CD4-positive, alpha-beta T cell treated with Interleukin-17A for 1 hour (primary cell): ENCODE data around the gene AVEN.

ENCODE experiments used
- DNase-seq: peaks from one replicate; pipeline ENCODE4 v3.0.0-alpha.2; 2020

The AVEN gene

DNA sequence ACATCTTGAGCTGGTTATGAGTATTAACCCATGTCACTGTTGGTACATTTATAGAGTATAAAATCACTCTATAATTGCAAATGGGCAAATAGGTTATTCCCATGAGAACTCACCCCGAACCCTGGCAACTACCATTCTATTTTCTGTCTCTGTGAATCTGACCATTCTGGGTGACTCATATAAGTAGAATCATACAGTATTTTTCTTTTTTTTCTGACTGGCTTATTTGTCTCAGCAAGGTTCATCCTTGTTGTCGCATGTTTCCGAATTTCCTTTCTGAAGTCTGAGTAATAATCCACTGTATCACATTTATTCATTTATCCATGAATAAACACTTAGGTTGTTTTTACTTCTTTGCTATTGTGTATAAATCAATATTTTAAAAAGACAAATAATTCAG lies 130.6 kb downstream of the AVEN start:
- no peak for DNase-seq

DNA sequence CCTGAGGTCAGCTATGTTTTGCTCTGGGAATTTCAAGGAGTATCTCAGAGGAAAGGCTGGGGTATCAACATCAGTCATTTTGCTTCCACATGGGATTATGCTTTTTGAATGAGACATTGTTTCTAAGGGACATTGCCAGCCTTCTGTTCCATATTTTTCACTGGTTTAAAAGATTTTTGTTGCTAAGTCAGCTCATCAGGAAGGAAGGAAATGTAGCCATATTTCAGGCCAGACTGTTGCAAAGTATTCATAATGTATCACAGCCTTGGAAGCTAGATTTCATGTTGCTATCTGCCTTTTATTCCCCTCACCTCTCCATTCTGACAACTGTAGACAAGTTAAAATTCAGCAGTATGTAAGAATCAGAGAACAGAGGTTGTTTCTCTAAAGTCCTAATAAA lies 131.7 kb downstream of the AVEN start:
- no peak for DNase-seq

DNA sequence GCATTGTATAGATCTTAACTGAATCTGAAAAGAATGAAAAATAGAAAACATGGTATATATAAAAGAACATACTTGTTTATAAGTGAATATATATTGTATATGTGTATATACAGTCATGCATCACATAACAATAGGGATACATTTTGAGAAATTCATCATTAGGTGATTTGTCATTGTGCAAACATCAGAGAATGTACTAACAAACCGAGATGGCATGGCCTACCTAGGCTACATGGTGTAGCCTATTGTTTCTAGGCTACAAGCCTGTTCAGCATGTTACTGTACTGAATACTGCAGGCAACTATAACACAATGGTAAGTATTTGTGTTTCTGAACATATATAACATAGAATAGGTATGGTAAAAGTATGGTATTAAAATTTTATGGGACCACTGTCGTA lies 135.3 kb downstream of the AVEN start:
- DNase-seq = no peak

DNA sequence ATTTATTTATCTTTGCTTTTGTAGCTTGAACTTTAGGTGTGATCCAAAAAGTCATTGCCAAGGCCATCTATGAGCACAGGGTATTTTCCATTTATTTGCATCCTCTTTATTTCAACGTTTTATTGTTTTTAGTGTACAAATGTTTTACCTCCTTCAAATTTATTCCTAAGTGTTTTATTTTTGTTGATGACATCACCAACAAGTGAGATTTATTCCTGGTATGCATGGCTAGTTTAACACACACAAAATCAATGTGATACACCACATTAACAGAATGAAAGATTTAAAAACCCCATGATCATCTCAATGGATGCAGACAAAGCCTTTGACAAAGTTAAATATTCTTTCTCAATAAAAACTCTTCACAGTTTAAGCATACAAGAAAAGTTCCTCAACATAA lies 137.0 kb downstream of the AVEN start:
- no peak for DNase-seq

DNA sequence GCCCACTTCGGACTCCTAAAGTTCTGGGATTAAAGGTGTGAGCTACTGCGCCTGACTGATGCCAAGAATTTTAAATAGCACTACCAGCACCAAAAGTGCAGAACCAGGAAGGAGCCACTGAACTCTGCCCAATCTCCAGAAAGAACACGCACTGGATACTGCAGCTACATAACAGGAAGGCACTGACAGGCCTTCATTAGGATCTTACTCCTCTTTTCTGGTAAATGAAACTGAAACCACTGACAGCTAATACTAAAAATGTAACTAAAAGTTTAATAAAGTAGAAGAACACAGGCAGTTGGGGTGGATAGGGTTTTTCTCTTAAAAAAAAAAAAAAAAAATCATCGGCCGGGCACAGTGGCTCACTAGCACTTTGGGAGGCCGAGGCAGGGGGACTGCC lies 144.8 kb downstream of the AVEN start:
- DNase-seq = no peak

DNA sequence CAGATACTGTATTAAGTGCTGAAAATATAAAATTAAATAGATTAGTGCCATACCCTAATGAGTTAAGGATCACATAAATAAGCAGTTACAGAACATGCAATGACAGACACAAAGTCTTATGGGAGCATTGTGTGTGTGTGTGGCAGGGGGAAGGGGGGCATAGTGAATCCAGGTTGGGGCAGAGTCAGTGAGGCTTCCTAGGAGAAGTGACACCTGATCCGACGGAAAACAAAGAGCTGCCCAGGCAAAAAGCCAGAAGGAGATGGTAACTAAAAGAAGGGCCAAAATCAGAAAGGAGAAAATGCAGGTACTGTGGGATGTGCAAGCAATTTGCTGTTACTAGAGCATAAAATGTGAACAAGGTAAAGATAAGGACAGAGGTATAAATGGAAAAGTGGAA lies 150.8 kb downstream of the AVEN start:
- DNase-seq = no peak

DNA sequence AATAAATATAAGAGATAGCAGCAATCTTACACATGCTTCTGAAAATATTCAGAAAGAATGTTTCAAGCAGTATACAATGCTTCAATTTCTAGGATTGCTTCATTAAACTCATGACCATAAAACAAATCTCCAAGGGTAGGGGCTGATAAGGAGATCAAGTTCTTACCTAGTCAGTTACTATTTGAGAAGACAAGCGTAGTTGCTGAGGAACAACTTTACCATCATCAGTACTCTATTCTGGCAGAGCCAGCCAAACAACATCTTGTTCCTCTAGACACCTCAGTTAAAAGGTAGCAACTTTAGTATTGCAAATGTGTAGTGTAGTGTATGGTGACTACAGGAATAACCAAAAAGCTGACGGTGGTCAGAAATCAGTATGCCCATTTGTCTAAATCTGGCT lies 156.1 kb downstream of the AVEN start:
- DNase-seq = no peak

DNA sequence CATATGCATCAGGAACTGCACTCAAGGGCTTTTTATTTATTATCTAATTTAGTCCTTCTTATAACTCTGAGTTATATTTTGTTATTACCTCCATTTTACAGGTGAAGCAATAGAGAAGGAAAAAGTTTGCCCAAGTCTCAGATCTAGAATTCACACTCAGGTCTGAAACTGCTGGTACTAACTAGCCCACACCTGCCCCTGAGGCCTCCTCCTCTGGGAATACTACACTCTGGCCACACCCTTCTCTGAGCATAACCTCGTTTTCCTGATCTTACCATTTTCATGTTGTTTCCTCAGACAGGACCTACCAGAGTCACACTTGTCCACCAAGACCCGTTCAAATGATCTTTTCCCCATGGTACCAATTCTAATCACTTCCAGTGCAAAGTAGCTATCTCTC lies 164.8 kb downstream of the AVEN start:
- no peak for DNase-seq

DNA sequence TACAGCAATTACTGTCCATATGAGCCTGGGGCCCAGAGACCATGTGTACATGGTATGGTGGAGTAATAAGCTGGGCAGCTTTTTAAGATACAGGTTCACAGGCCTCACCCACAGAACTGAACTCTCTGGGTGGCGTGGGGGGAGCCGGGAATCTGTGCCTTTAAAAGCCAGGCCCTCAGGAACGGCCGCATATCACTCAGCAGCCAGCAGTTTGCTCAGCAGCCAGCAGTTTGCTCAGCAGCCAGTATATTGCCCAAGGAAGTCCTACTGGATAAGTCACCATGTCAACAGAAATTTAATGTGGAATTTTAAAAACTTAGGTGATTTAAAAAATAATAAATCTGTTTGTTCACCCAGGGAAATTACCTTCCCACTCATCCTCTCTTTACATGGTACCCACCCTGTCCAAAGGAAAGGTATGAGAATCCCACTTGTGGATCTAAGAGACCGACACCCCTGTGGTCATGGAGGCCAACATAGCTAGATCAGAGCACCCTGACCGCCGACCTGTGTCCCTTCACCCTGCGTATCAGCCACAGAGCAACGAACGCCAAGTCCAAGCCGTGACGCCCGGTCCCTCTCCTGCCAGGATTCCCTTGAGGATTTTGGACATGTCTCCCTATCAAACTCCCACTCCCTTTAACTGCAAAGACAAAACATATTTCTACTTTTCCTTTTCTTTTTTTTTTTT lies 166.4 kb downstream of the AVEN start:
- no peak for DNase-seq

DNA sequence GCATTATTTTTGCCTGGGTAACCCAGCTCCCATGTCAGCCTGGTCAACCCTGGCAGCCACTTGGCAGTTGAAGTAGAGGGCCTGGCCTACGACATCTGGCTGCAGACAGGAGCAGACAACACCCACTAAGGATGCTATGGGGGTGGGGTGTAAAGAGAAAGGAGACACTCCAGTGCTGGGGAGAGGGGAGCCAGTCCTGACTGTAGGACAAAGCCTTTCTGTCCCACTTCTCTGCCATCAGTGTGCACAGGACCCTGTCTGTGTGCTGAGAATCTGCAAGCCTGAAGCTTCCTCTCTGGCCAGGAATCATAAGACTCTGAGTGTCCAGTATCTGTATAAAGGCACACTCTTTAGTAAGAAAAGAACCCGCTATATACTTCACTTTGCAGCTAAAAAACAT lies 167.0 kb downstream of the AVEN start:
- no peak for DNase-seq

DNA sequence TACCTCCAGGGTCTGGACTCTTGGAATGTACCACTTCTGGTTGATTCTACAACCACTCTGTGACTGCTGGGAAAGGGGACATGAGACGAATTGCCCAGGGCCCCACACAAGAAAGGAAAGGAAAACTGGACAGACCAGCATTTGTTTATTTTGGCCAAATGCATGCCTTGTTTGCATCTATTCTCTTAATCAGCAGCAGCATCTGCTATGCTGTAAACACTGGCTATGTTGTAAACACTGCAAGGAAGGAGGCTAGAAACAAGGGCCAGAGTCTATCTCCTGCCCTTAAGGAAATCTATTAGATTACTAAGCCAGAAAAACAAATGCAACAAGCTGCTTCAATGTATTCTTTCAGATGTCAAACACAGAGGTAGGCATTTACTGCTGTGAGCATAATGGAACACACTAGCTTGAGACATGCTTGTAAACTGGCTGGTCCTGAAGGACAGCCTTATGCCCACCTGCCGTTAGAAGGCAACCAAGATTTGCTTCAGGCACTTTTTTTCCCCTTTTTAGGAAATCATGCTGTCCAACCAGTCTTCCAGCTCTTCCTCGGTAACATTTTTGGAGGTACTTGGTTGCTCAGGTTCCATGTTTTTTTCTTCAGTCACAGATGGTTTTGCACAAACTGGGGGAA lies 172.8 kb downstream of the AVEN start:
- no peak for DNase-seq

DNA sequence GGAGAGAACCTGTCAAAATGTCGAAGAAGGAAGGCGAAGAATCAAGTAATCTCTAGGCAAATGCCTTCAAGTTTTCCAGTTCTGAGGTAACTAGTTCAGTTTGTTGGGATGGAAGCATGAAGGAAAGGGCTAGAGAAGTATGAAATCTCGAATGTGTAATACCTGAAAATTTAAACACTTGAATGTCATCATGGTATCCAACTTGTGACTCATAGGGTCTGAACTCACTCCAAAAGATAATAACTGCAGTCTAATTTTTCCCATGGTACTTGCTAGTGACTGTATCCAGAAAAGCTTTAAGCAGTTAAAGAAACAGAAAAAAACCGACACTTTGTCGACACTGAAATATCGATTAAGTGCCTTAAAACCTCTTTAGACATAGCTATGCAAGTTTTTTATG lies 173.6 kb downstream of the AVEN start:
- DNase-seq = no peak

DNA sequence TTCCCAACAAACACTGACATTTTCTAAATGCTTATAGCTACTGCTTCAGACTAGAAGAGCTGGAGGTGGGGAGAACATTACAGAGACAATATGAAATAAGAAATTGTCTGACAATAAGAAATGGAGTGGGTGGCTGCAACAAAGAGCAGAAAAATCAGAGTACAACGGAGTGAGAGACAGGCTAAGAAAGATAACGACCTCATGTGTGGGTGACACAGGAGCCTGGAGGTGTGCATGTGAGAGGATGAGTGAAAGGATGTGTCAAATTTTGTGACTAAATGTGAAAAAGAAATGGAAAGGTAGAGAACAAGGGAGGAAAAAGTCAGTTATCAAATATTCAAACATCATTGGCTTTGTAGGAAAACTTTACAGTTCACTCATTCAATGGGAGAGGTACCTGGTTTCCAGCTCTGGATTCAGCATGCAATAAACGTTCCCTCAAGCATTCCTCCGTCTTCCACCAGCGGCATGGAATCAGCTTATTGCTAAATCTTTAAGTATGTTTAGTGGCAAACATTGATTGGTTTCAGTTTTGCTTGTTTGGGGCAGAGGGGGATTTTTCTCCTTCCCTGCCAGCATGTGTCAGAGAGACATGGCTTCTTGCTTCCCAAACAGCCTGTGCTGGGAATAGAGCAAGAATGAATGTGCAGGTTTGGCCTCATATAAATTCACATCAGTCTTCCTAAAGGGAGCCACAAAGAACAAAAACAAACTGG lies 174.5 kb downstream of the AVEN start:
- no peak for DNase-seq

DNA sequence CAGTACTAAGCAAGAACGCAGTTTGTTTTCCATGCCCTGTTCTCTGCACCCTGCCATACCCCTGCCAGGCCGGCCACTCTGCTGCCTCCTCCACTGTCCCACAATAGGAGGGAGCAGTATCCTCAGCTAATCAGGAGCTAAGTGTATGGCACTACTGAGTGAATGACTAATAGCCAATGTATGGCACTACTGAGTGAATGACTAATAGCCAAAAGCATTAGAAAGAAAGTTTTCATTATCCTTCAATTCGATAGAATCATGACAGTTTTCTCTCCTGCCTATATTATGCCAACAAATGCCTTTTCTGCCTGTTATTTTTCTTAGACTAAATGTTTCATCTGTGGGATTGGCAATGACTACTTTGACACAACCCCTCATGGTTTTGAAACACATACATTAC lies 178.2 kb downstream of the AVEN start:
- no peak for DNase-seq

DNA sequence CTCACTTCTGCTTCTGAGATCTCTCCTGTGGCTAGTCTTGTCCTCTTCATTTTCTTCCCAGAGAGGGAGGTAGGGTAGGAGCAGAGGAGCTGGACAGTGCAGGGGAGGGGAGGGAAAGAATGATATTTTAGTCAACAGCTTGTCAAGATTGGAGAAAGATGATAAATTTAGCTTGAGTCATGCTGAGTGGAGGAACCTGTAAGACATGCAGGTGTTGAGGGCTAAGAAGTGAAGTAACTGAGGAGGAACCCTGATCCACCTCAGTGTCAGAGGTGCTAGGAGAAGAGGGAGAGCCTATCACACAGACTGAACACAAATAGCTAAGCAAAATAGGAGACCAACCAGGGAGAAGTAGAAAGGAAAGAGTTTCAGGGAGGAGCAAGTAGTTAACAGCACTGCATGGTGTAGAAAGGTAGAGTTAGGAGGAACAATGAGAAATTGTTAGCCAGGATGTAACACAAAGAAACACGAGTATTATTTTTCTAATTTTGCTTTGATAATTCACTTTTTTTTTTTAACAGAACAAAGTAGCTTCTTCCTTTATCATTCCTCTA lies 178.9 kb downstream of the AVEN start:
- no peak for DNase-seq

DNA sequence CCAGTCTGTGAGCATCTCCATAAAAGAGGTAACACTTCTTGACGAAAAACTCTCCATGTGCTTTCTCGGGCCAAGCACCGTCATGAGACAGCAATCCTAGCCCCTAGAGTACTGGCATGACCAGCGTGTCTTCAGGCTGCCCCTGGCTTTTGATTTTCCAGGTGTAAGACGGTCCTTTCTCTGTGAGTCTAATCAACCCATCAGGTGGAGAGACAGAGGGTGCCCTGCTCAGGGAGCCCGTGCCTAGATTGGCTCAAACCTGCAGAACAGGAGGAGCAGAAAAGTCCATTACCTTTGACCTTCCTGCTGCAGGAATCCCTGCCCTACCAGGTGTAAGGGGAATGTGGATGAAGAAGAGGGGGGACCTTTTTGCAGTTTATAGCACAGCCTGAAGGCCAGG lies 180.2 kb downstream of the AVEN start:
- no peak for DNase-seq

DNA sequence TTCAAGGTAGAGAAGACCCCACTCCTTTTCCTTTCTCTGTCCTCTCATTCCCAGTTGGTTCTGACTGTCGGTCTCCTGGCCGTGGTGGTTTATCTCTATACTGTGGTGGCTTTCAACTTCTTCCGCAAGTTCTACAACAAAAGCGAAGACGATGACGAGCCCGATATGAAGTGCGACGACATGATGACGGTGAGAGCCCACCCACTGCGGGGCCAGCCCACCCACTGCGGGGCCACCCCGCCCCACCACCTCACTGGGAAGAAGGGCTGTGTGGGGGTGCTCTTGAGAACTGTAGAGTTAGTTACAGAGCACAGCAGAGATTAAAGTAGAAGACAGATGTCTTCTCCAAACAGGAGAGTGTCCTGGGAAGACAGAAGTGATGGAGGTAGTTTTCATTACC lies 181.3 kb downstream of the AVEN start:
- DNase-seq = no peak

DNA sequence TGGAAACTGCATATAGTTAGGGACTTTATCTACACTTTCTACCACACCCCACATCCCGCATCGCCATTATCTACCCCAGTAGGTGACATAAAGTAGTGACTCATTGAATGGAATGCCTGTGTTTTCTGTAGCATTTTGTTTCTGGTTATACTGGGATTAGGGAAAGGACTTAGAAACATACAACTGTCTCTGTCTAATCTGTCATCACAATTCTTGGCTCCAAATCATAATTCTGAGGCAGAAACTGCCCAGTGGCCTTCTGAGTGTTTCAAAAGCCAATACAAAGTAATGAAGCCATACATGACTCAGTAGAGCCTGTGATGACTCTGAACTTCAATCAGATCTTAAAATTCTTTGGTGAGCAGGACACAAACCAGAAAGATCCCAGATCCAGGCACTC lies 186.4 kb downstream of the AVEN start:
- DNase-seq = no peak

DNA sequence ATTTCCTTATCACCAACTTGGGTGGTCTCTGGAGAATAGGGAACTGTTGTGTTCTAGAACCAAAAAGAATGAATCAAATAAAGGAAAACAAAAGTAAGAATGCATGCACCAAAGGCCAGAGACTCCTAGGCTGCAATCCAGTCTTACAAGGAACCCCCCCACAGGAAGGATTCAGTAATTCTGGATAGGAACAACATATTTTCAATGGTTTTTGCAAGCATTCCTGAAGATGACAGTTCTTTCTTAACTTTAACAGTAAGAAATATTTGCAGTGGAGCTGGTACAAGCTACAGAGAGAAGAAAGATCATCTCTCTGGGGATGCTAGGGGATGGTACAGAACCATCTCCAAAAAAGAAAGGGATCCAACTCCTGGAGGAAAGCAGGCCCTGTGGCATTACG lies 186.9 kb downstream of the AVEN start:
- DNase-seq = no peak

DNA sequence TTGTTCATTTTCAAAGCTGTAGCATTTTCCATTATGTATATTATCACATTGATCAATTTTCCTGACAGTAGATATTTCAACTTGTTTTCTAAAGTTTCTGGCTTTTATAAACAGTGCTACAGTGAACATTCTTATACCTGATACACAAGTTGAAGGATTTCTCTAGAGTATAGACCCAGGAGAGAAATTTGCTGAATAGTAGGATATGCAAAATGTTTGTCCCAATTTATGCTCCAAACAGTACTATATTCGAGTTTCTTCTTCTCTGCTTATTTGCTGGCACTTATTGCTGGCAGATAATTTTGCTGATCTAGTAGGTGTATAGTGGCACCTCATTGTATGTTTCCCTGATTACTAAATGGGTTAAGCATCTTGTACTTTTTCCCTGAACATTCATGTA lies 187.9 kb downstream of the AVEN start:
- DNase-seq = no peak

DNA sequence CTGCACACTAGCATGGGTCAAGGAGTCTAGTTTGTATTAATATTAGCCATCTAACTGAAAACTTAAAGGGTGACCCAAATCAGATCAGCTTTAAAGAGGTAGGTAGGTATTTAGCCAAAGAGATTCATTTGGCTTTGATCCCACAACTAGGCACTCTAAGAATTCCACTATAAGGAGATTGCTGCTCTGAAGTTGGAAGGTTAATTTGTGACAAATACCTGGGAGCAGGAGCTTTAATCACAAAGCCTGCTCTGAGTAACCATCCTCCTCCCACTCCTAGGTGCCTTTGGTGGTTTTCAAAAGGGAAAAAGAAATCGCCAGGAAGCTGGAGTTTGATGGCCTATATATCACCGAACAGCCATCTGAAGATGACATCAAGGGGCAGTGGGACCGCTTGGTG lies 191.0 kb downstream of the AVEN start:
- DNase-seq = no peak

DNA sequence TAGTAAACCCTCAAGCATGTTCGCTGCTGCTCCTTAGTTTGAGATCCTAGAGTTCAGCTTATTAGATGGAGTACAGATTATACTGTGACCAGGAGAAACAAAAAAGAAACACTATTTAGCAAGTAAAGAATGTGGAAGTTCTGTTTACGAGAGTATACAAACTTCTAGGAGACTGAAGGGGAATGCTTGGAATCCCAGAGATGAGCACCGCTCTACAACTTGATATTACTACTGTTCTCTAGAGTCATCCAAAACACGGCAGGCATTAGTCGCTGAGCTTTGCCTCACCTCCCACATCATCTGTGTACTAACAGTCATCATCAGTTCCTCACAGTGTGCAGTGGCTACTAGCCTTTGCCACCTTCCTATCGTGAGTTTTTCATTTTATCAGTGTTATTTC lies 192.1 kb downstream of the AVEN start:
- DNase-seq = no peak

DNA sequence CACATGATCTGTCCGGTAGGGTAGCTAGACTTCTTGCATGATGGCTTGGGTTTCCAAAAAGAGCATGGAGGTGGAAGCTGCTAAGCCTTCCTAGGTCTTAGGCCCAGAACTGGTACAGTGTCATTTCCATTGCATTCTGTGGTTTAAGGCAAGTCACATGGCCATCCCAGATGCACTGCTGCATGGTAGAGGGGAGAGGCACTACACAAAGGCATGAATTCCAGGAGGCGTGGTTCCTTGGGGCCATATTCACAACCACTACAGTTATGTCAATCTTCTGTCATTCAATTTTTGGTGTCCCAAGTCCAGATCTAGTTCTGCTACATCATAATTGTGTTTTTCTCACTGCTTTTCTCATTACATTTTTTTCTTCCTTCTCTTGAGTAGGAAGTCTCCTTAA lies 192.9 kb downstream of the AVEN start:
- DNase-seq = no peak

DNA sequence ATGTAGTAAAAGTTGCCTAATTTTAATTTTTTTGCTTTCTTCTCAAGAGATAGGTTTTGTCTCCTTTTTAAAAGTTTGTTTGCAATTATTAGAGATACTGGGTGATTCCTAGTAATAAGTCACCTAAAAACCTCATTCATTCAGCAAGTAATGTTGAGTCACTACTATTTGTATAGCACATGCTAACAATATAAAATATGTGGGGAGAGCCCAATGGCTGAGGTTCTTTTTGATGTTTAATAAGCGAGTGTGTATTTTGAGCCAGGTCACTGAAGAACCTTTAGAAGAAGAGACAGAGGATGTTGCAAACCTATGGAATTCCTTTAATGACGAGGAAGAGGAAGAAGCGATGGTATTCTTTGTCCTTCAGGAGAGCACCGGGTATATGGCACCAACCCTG lies 194.4 kb downstream of the AVEN start:
- DNase-seq = no peak
